HG03354 (cell line): ENCODE data around the gene ALG14.
"Not testable (repeated sequence)": the region's sequence is repeated elsewhere in the genome, so short reads cannot be mapped to it uniquely, and the experiment has no call there.

Experiments used
- ATAC-seq: cut with Tn5 transposase; IDR thresholded peaks from one replicate; pipeline ENCODE4 v1.9.1; 2021; ENCODE audit warnings: mild to moderate bottlenecking; ENCODE audit not compliant: unreplicated experiment, poor library complexity, severe bottlenecking

ALG14 gene

DNA sequence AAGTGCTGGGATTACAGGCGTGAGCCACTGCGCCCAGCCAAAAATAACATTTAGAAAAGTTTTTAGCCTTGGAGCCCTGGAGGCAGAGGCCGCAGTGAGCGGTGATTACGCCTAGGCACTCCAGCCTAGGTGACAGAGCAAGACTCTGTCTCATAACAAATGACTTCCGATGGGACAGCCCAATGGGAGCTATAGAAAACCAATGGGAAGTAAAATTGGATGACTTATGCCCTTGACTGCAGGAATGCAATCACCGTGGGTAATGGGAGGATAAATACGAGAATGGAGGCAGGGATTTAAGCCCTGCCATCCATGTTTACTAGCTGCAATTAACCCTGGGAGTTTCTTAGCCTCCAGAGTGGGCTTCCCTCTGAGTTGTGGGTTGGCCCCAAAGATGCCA lies 108.9 kb downstream of the ALG14 start:
- no peak for ATAC-seq

DNA sequence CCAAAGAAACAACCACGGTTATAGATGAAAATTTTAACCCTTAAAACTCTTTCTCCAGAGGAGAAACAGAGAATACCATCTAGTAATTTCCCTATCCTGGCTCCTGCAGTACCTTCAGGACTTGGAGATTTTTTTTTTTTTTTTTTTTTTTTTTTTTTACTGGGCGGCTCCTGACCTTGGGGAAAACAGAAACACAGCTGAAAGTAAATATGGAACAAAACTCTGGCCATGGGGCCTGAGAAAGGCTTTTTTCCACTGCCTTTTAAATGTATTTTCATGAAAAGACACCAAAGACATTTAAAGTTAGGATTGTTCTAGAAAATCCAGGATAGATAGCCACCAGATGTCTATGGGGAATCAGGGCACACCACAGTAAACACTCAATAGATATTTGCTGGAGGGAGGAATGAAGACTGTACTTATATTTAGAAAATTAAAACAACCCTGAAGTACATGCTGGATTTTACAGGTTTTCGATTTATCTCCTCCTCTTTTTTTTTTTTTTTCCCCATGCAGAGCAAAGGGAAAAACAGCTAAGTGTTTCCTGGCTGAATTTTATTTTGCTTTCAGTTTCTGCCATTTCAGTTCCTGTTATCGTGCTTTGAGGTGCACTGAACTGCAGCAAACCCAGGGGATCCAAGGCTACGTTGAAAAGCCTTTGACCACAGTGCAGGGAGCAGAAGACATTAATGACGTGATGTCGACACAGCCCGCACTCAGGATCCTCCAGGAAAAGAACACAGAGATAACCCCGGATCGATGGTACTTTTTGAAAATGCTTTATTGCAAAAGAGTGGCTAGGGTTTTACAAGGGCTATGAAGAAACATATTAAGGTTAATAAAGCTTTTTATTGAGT lies 110.1 kb downstream of the ALG14 start:
- ATAC-seq, result peak; percentile 96

DNA sequence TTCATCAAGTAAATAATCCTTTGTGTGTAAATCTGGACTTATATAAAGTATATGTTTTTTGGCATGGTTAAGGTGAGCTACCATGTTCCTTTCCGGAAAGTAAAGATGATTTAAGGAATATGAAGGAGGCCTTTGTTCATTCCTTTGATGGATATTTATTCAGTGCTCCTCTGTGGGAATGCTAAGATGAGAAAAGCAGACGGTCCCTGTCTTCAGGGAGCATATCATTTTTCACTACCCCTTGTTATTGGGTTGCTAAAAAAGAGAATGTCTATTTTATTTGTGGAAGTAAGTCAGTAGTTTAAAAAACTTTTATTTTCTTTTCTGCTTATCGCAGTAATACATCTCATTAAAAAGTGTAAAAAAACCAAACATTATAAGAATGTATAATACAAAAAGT lies 110.8 kb downstream of the ALG14 start:
- no peak for ATAC-seq

DNA sequence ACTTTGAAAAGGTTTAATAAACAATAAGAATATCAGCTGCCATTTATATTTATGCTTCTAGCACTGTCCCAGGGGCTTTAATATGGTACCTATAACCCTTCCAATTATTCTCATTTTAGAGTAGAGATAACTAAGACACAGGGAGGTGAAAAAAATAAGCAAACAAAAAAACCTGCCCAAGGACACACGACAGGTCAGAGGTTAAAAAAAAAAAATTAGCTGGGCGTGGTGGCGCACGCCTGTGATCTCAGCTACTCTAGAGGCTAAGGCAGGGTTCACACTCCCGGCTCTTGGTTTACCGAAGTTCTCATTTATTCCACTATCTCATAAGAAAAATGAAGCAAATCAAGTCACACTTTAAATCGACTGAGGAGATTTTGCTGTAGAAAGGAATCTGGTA lies 111.2 kb downstream of the ALG14 start:
- no peak for ATAC-seq

DNA sequence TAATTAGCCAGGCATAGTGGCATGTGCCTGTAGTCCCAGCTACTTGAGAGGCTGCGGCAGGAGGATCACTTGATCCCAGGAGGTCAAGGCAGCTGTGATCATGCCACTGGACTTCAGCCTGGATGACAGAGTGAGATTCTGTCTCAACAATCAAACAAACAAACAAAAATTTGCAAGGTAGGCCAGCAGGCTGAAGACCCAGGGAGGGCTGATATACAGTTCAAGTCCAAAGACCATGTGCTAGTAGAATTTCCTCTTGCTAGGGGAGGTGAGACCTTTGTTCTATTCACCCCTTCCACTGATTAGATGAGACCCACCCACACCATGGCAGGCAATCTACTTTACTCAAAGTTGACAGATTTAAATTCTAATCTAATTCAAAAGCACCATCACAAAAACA lies 114.7 kb downstream of the ALG14 start:
- no peak for ATAC-seq

DNA sequence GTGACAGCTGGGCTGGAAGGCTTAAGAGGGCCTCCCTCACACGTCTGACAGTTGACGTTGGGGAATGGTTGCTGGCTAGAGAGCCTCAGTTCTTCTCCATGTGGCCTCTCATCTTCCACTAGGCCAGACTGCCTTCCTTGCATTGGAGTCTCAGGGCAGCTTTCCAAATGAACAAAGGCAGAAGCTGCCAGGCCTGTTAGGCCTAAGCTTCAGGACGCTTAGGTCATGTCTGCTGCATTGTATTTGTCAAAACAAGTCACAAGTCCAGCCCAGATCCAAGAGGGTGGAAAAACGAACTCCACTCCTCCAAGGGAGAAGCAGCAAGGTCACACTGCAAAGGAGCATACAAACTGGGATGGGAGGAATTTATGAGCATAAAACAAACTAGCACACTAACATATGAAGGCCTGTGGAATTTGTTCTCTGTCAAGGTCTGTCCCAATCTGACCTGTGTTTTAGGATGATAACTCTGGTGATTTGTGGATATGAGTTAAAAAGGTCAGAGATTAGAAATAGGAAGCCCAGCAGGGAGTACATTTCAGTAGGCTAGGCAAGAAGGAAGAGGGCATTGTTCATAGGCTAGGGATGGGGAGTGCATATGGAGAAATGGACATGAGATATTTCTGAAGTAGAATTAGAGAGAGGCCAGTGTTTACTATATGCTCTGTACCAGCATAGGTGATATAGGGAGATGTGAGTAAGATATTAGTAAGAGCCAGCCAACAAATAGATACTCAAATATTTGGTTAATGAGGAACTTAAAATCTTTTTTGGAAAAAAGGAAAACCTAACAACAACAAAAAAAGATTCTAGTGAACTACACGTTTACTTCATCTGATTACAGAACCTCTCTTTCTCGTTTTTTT lies 116.8 kb downstream of the ALG14 start:
- no peak for ATAC-seq

DNA sequence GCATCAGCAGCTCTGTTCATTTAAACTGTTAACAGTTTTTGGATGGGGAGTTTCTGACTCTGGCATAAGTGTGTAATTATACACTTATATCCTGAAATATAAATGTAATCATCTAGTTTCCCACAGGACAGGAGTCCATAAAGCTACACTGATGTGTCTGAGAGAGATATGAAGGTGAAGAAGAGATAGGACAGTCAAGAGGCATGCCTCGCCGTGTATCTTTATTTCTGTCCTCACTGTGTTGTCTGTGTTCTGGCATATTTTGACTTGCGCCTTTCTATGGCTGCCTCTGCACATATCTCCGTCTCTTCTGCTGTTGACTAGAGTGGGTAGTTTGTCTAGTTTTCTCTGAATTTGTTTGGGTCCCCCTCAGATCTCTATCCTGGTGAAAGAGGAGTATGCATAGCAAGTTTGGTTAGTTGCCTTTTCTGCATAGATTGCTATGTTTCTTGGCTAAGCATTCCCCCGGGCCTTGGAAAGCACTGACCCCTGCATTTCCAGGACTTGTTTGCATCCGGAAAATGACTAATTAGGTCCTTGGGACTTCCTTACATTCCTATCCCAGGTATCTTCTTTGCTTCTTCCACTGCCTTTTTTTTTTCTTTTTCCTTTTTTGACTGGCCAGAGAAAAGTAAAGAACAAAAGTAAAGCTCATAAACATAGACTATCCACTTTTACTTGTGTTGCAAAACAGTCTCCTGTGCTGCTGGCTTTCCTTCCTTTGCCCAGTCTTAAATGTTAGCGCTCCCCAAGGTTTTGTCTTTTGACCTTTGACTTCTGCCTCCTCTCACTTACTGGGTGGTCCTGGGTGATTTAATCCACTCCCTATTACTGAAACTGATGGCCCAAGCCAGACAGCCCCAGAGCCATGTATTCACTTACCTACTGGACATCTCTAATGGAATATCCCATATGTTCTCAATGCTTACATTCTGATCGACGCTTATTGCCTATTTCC lies 118.2 kb downstream of the ALG14 start:
- no peak for ATAC-seq

DNA sequence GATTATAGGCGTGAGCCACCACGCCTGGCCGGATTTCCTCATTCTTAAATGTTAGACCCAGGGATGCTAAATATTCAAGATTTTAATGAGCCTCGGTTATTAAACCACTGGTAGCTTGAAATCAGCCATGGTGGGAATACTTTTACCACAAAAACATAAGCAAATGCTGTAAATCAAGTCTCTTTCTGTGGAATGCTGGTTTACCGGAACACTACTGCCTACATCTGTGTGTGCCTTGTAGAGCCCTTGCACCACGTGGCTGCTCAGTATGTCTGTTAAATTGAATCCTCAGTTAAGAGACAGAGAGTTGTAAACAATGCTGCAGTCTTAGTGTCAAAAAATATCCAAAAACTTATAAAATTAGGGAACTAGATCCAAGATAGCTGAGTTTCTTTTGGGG lies 119.0 kb downstream of the ALG14 start:
- no peak for ATAC-seq

DNA sequence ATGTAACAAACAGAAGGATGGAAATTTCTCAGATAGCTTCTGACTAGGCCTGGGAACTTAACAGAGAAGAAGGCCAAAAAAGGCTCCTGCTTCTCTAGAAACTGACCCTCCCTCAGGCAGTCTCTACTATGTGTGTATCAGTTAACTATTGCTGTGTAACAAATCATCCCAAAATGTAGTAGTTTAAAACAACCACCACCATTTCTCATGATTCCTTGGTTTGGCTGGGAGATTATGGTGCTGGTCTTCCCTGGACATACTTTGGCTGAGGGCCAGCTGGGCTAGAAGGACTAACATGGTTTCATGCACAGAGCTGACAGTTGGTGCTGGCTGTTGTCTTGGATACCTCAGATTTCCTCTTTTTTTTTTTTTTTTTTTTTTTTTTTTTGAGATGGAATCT lies 119.6 kb downstream of the ALG14 start:
- no peak for ATAC-seq

DNA sequence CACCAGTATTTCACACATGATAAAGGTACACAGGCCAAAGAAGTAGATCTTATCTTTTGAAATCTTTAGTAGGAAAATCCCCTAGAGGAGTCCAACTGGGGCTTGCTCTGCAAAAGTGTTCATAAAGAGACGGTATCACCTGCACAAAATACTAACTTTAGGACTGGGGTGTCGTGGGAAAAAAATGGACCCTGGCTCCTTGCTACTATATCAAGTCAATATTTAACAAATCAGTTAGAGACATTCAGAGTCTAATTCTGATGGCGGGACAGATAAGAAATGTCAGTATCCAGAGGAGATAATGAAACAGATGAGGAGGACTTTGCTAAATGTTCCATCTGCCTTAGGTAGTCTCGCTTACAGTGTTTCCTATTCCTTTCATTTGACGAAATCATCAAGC lies 120.2 kb downstream of the ALG14 start:
- no peak for ATAC-seq

DNA sequence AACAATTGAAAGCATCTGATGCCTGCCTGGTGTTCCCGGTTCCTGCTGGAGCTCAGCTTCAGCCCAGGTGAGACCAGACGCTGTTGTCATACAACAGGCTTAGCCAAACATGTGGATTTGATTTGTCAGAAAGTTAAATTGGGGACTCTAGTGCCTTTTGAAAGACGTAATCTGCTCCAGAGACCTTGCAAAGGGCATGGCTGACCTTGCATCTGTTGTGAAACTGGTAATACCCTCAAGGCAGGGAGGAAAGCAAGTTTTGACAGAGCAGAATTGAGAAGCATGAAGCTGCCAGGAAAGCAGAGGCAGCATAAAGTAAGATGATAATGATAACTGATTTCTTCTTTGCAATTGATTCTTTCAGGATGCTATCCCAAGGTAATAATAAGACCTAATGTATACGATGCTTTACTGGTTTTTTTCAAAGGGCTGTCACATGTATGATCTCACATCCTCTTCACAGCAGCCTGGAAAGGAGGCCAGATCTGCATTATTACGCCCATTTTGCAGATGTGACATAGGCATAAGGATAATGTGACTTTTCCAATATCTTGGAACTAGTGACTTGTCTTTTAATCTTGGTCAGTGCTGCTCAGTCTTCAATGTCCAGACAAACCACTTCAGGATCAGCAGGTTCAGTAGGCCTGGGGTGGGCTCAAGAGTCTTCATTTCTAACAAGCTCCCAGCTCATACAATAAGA lies 121.1 kb downstream of the ALG14 start:
- no peak for ATAC-seq

DNA sequence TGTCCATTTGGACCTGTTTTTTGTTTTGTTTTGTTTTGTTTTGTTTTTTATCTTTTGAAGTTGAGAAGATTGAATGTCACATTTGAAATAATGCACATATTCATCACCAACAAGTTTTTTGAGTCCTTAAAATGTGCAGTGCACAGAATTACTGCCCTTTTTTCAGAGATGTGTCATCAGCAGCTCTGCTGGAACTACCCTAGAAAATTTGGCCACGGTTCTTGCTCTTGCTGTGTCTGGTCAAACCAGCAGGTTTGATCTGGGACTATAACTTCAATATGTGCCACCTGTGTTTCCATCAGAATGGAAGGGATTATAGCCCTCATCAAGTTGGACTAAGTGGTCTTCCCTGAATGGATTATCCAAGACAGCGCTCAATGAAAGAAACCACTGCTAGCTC lies 121.7 kb downstream of the ALG14 start:
- ATAC-seq, result no peak

DNA sequence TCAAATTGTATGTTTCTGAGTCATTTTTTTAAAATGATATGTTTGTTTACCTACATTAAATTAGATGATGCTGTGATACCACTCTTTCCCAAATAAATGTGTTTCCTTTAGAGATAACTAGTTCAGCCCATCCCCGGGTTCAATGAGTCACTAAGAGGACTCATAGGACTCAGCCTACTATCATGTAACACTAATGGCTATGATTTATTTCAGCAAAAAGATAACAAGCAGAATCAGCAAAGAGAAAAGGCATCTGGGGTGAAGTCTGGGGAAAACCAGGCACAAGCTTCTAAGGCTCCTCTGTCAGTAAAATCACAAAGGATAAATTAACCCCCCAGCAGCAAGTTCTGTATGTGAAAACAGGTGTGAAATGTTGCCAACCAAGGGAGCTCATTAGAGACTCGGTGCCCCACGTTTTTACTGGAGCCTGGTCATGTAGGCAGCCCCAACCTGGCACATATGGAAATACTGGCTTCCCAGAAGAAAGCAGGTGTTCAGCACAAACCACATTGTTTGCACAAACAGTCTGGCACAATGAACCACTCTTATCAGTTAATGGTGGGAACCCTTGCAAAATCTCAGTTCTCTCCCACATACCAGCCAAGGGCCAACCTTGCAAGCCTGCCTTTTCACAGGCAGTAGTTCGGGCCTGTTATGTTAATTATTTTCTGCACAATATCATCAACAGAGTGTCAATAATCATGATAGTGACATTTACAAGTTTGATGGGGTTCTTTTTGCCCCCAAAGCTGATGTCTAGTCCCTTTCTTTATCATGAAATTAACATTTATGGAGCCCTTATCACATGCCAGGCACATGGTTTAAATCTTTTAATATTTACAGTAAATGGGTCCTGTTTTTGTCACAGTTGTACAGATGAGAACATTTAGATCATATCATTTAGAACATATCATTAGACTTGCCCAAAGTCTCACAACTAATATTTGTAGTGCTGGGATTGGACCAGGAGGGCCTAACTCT lies 122.8 kb downstream of the ALG14 start:
- no peak for ATAC-seq

DNA sequence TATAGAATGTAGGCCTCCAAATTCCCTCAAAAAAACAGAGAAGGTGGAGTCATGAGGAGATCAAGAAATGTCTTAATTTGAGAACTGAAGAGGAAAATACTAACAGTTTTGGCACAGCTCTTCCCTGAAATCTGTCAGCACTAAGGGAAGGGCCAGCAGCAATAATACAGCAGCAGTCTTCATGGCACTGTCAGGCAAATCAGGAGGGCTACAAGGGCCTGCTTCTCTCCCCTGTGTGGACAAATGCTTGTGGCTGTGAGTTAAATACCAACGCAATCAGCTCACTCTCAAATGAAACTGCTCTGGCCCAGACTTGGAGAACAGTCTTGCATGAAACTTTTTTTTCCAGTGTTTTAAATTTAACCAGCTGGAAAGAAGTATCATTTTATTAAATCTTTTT lies 125.3 kb downstream of the ALG14 start:
- ATAC-seq, result no peak

DNA sequence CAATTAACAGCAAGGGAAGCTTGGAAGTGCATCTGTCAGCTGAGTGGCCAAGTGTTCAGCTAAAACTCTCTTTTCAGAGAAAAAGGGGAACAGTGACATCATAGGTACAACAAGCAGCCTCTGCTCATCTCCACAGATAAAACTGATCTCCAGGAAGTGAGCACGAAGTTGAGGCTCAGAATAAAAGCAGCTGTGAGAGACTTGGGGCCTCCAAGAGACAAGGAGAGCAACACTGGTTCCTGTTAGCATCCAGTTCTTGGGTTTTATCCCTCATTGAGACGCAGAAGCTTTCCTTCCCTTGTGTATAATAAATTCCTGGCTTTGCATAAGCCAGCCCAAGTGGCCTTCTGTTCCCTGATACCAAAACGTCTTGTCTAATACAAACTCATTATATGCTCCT lies 125.9 kb downstream of the ALG14 start:
- no peak for ATAC-seq

DNA sequence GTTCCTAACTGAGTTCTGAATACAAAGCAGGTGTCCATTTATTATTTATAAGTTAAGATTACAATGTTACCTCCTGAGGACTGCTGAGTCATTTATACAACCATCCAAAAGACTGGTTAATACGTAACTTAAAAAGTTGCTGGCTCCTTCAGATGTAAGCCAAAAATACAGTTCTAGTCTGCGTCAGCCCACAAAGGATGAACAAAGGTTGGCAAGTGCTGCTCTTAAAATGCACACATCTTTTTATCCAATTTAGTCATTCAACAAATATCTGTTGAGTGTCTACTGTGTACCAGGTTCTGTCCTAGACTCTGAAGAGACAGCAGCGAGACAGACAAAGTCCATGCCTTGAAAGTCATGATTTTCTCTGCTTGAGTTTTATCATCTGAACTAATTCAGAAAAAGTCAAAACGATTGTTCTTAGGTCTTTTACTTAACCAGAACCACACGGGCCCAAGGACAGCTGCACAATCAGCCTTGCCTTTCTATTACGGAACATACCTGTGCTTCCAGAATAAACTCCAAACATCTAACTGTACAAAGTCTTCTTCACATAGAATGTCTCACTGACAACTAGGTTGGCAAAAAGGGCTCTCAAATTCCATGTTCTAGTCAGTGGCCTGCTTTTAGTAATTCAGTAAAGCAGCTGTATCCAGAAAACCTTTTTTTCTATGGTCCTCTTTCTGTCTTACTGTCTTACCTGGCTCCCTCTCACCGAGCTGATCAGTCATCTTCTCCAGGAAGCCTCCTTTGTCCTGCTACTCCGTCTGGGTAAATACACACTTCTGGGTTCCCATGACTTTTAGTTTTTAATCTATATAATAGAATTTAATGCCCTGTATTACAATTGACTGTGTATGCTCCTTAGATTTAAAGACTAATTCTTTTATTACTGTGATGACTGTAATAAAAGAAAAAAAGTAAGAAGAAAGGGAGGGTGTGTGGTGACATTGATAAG lies 130.3 kb downstream of the ALG14 start:
- ATAC-seq, result peak; percentile 69

DNA sequence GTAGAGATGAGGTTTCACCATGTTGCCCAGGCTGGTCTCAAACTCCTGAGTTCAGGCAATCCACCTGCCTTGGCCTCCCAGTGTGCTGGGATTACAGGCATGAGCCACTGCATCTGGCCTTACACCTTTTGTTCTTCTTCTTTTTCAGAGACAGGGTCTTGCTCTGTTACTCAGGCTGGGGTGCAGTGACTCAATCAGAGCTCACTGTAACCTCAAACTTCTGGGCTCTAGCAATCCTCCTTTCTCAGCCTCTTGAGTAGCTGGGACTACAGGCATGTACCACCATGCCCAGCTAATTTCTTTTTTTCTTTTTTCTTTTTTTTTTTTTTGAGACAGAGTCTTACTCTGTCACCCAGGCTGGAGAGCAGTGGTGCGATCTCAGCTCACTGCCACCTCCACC lies 131.3 kb downstream of the ALG14 start:
- ATAC-seq, result not testable (repeated sequence)
